ENCODE data around the gene CNNM3. TPM values are rescaled to one million over a fixed set of nuclear protein-coding genes. Genes with fewer than 3 reads are reported as not detected.

CNNM3 gene
- total RNA-seq, 4 donors from 2014 or later: 15.4 to 30.0 (median 18.8) TPM

DNA sequence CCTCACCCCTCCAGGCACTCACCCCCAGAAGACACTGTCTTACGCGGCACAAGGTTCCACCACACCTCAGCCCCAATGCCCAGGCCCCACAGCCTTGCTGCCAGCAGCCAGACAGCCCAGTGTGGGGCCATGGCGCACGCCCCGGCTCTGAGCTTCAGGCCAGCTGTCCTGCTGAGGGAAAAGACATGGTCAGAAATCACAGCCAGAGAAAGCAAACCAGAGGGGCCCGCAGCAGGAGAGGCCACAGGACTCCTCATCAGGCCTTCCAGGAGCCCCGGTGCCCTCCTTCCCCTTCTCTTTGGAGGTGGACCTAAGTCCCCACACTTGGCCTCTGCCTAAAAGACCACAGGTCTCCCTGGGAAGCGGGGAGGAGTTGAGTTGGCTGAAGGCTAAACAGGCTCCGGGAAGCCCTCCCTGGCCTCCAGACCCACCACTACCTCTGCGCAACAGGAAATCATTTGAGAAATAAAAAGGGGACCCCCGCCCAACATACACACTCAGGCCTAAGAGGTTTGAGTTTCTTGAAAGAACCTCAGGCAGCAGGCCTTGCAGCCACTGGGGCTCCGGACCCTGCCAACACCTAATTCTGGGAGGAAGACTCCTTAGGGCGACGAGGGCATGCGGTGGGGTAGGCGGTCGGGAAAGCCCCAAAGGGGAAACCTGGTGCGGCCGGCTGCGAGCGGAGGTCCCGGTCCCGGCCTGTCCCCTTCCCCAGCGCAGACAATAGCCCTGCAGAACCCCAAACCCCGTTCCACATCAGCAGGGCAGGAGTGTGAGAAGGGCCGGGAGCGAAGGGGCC is 51.9 kb downstream of the CNNM3 start:
- intact Hi-C loops (cut with DNase I; ENCODE audit: low total_unique reads): no loop called here
- no peak for DNase-seq (ENCODE audit: low spot score in 2 of 2)
- TF ChIP-seq, protein P1, sequence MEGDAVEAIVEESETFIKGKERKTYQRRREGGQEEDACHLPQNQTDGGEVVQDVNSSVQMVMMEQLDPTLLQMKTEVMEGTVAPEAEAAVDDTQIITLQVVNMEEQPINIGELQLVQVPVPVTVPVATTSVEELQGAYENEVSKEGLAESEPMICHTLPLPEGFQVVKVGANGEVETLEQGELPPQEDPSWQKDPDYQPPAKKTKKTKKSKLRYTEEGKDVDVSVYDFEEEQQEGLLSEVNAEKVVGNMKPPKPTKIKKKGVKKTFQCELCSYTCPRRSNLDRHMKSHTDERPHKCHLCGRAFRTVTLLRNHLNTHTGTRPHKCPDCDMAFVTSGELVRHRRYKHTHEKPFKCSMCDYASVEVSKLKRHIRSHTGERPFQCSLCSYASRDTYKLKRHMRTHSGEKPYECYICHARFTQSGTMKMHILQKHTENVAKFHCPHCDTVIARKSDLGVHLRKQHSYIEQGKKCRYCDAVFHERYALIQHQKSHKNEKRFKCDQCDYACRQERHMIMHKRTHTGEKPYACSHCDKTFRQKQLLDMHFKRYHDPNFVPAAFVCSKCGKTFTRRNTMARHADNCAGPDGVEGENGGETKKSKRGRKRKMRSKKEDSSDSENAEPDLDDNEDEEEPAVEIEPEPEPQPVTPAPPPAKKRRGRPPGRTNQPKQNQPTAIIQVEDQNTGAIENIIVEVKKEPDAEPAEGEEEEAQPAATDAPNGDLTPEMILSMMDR (IDR thresholded peaks at IDR 0.05): no peak
- no peak for TF ChIP-seq POLR2A (IDR thresholded peaks at IDR 0.05)
- H3K4me3 ChIP-seq (ENCODE audit: low read depth, poor library complexity, severe bottlenecking): peak overlapping the region; percentile 74
- 8 to 13% methylated on average over 26 to 27 of the region's 27 CpGs for WGBS, 2 donors

DNA sequence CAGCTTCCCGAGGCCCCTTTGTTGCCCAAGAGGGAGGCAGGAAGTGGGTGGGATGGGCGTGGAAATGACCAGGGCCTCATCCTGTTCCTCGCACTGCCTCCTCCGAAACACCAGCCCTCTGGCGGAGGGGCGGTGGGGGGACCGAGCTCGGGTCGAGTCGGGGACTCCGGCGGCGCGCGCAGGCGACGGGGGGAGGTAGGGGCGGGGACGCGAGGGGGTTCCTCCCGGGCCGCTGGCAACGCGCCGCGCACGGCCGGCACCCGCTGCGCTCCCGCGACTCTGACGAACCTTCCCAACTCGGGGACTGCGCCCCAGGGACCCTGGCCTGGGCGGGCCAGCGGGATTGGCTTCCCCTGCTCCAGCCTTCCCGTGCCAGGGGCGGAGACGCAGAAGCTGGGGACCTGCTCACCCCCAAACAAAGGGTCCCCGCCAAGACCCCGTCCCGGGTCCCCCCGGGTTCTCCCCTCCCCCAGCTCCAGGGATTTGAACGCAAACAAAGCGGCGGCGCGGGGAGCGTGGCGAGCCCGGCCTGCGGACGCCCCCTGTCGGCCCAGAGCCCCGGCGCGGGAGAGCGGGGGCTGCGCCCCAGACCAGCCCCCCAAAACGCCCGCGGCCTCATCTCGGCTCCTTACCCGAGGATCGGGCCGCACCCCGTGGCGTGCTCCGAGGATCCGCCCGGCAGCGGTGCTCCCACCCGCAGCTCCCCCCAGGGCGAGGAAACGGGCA is 52.6 kb downstream of the CNNM3 start:
- peak; percentile 88 to 98 for DNase-seq (ENCODE audit: low spot score in 2 of 2)
- intact Hi-C loops (cut with DNase I; ENCODE audit: low total_unique reads): no loop called here
- TF ChIP-seq POLR2A (IDR thresholded peaks at IDR 0.05): no peak
- TF ChIP-seq, protein P1 (IDR thresholded peaks at IDR 0.05): no peak
- peak overlapping the region; percentile 74 for H3K4me3 ChIP-seq (ENCODE audit: low read depth, poor library complexity, severe bottlenecking)
- WGBS, 2 donors: 0 to 3% methylated on average over 19 to 20 of the region's 76 CpGs

DNA sequence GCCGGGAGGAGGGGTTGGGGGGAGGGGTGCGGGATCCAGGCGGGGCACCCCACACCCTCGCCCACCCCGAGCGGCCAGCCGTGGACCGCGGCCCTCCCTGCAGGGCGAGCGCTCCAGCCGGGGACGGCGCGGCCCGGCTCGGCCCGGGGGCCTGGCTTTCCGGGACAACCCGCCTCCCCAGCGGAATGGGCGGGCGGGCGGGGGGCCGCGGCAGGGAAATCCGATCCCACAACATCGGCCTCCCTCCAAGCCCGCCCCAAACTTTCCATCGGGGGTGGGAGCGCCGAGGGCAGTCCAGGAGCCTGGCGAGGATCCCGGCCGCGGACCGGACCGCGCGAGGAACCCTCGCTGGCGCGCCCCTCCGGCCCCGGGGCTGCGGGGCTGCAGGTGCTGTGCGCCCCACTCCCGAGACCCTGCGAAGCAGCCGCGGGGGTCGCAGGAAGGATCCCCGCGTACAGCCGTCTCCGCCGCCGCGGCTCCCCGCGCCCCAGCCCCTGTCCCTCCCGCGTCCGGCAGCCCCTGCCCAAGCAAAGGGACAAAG is 53.3 kb downstream of the CNNM3 start:
- peak overlapping the region; percentile 74 for H3K4me3 ChIP-seq (ENCODE audit: low read depth, poor library complexity, severe bottlenecking)
- TF ChIP-seq, protein P1 (IDR thresholded peaks at IDR 0.05): no peak
- TF ChIP-seq POLR2A (IDR thresholded peaks at IDR 0.05): no peak
- intact Hi-C loops (cut with DNase I; ENCODE audit: low total_unique reads): no loop called here
- 0% methylated on average over 50 of the region's 64 CpGs; no CpG with 5 or more reads in 1 of the 2 donors for WGBS, 2 donors
- DNase-seq (ENCODE audit: low spot score in 2 of 2): peak; percentile 51 to 94

DNA sequence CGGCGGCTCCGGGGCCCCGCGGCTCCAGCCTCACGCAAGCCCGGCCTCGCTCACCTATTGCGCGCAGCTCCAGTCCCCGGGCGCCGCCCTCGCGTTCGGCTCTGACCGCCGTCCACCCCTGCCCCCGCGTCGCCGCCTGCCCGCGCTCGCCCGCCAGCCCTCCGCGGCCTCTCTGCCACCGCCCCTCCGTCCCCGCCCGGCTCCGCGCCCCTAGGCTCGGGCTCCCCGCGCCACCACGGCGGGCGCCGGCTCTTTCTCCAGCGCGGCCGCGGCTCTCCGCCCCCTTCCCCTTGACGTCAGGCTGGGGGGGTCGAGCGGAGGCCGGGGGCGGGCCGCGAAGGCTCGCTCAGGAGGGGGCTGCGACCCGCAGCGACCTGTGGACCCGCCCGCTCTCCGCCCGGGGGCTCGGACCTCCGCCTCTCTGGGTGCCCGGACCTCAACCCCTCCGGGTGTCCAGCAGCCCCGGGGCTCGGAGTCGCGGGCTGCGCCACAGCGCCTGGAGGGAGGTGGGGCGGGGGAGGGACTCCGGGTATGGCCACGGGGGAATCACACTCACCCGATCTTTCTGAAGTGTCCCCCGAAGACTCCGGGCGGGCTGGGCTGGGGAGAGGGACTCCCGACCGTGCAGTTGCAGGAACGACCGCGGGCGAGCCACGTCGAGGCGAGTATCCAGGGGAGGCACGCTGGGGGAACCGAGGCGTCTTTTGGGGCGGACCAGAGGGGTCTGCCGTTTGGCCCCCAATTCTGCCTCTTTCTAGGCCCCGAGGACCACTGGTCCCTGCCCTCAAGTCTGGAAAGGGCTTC is 54.0 kb downstream of the CNNM3 start, which contains the start of gene SEMA4C:
Gene SEMA4C, minus strand, starts transcription at position 259 of the 804 bp plus-strand sequence. CDS start 2,194 bp downstream, outside the sequence.
- DNase-seq (ENCODE audit: low spot score in 2 of 2): peak in 1 of 2 donors; percentile 91
- intact Hi-C loops (cut with DNase I; ENCODE audit: low total_unique reads): no loop called here
- peak within 1 kb of the TSS; percentile 74 for H3K4me3 ChIP-seq (ENCODE audit: low read depth, poor library complexity, severe bottlenecking)
- no peak for TF ChIP-seq POLR2A (IDR thresholded peaks at IDR 0.05)
- TF ChIP-seq, protein P1 (IDR thresholded peaks at IDR 0.05): no peak
- WGBS, 2 donors: 0 to 1% methylated on average over 52 to 53 of the region's 93 CpGs

DNA sequence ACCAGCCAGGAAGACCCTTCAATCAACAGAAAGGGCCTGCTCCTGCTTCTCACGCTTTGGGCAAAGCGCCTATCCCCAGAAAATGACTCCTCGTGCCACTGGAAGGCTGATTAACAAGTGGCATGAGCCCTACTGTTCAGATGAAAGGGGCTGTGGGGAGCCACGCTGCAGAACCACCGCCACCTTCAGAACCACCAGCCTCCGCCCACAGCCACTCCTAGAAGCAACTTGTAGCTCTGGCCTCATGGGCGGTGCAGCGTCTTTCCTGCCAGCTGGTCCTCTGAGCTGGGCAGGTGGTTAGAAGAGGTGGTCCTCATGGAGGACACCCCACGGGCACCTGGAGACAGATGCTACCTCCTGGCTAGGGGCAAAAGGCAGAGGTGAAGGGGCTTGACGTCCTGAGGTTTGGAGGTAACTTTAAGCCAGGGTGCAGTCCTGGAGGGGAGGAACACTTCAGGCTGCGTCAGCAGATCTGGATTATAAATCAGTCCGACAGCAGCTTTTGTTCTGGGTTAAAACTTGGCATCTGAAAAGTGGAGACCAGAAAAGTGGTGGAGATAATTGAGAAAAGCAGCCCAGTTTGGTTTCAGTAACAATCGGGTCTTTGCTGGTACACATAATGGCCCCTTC is 54.7 kb downstream of the CNNM3 start:
- no peak overlapping the region for H3K4me3 ChIP-seq (ENCODE audit: low read depth, poor library complexity, severe bottlenecking)
- WGBS, 2 donors: 3 to 8% methylated on average over 13 of the region's 13 CpGs
- DNase-seq (ENCODE audit: low spot score in 2 of 2): peak; percentile 68 to 93
- TF ChIP-seq POLR2A (IDR thresholded peaks at IDR 0.05): no peak
- TF ChIP-seq, protein P1 (IDR thresholded peaks at IDR 0.05): no peak
- intact Hi-C loops (cut with DNase I; ENCODE audit: low total_unique reads): no loop called here

All from lower leg skin (tissue), 4 donors.